Thoracic aorta (tissue), 2 donors: ENCODE results near the gene HCFC1. TPM values are rescaled to one million over a fixed set of nuclear protein-coding genes. Genes with fewer than 3 reads are reported as not detected.

Experiments
- ATAC-seq: fragments of 150-250 bp; one replicate; pipeline ENCODE4 v1.8.0; 2017; ENCODE audit warnings: low read depth; ENCODE audit not compliant: insufficient number of reproducible peaks, low FRiP score
- DNase-seq: peaks from one replicate; pipeline ENCODE4 v3.0.0-alpha.2; 2020; ENCODE audit warnings: low spot score
- H3K27ac ChIP-seq, 2 donors: fragments of 200-600 bp; sonication (generic); 1 replicate in 1 of 2; 2 replicates in 1 of 2; pipeline ENCODE4 v1.5.1; 2016; ENCODE audit warnings: mild to moderate bottlenecking in 2 of 2, moderate library complexity in 2 of 2
- H3K27me3 ChIP-seq: fragments of 200-600 bp; sonication (generic); replicated peaks from 2 replicates; pipeline ENCODE4 v1.6.0; 2016; ENCODE audit warnings: mild to moderate bottlenecking; ENCODE audit not compliant: insufficient read depth
- H3K36me3 ChIP-seq: fragments of 200-600 bp; sonication (generic); one replicate; pipeline ENCODE4 v1.5.1; 2016
- H3K4me1 ChIP-seq, 2 donors: fragments of 200-600 bp; sonication (generic); 1 replicate in 1 of 2; 2 replicates in 1 of 2; pipeline versions ENCODE4 v1.5.1 to v1.6.0; 2016; ENCODE audit warnings: low read depth in 2 of 2, mild to moderate bottlenecking in 1 of 2; ENCODE audit not compliant: control insufficient read depth in 1 of 2
- H3K4me3 ChIP-seq: fragments of 200-600 bp; sonication (generic); 2 replicates; pipeline ENCODE4 v1.5.1; 2016; ENCODE audit warnings: mild to moderate bottlenecking
- H3K9me3 ChIP-seq: fragments of 200-600 bp; sonication (generic); 2 replicates; pipeline ENCODE4 v1.5.1; 2016
- CTCF ChIP-seq: fragments of 200-600 bp; sonication (generic); IDR thresholded peaks from one replicate; pipeline ENCODE4 v1.5.1; 2019; ENCODE audit warnings: antibody characterized with exemption
- total RNA-seq, 2 donors: library from RNA; depleted of rRNA; stranded (reverse); fragments of >200 nt; gene quantifications; one replicate each; pipeline versions ENCODE4 v1.1.0 to v1.2.3, GENCODE V29; 2016

HCFC1 gene
- total RNA-seq, 2 donors from 2014 or later = 51.6 to 58.9 TPM

GRCh38 chrX:153947009-153947769 lies 24.4 kb downstream of the HCFC1 start:
- Histone ChIP-seq H3K27ac (no peak overlapping the region), H3K4me3 (no peak overlapping the region), H3K4me1 (peaks cover 0 to 4% of the 10 kb centered on the region in 2 donors), H3K27me3 (no peaks in the 10 kb centered on the region), H3K9me3 (no peaks in the 10 kb centered on the region), H3K36me3 (peaks cover 12% of the 10 kb centered on the region)
- ATAC-seq (no peak), DNase-seq (no peak)
- TF ChIP-seq CTCF = peak; percentile 67

GRCh38 chrX:153945956-153946943 lies 25.4 kb downstream of the HCFC1 start:
- ATAC-seq (no peak), DNase-seq (no peak)
- H3K36me3 ChIP-seq = peaks cover 10% of the 10 kb centered on the region
- TF ChIP-seq CTCF = no peak
- H3K27ac ChIP-seq = no peak overlapping the region
- no peaks in the 10 kb centered on the region for H3K9me3 ChIP-seq
- H3K4me1 ChIP-seq = no peaks in the 10 kb centered on the region
- no peak overlapping the region for H3K4me3 ChIP-seq
- no peaks in the 10 kb centered on the region for H3K27me3 ChIP-seq

DNA sequence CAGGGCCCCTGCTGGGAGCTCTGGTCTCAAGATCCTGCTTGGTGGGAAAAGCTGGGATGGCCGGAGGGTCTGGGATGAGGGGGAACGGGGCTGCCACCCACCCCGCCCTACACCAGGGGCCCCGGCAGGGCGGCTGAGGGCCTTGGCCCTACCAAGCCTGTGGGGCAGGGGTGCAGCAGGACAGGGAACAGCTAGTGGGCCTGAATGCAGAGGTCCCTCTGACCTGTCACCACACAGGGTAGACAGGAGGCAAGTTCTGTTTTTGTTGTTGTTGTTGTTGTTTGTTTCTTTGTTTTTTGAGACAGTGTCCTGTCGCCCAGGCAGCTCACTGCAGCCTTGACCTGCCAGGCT lies 26.8 kb downstream of the HCFC1 start:
- DNase-seq = no peak
- H3K9me3 ChIP-seq = no peaks in the 10 kb centered on the region
- ATAC-seq = no peak
- H3K27me3 ChIP-seq = no peaks in the 10 kb centered on the region
- H3K4me1 ChIP-seq = no peaks in the 10 kb centered on the region
- no peaks in the 10 kb centered on the region for H3K36me3 ChIP-seq
- peak overlapping the region; percentile 64 for H3K4me3 ChIP-seq
- TF ChIP-seq CTCF = no peak
- H3K27ac ChIP-seq = no peak overlapping the region

- ATAC-seq (no peak), DNase-seq (no peak)
- H3K9me3 ChIP-seq = no peaks in the 10 kb centered on the region
- H3K4me3 ChIP-seq = peak within 1 kb of the TSS; percentile 64
- no peaks in the 10 kb centered on the region for H3K36me3 ChIP-seq
- no peaks in the 10 kb centered on the region for H3K4me1 ChIP-seq
- no peaks in the 10 kb centered on the region for H3K27me3 ChIP-seq
- TF ChIP-seq CTCF = no peak
- H3K27ac ChIP-seq = no peak within 1 kb of the TSS
Observed at GRCh38 chrX:153944140-153944799, 27.3 kb downstream of the HCFC1 start, which contains the start of gene RENBP. Gene RENBP (minus strand): TSS chrX:153944643. CDS start chrX:153944610, 33 bp downstream.
